ENCODE data around the gene PCMTD2.

Gene PCMTD2

DNA sequence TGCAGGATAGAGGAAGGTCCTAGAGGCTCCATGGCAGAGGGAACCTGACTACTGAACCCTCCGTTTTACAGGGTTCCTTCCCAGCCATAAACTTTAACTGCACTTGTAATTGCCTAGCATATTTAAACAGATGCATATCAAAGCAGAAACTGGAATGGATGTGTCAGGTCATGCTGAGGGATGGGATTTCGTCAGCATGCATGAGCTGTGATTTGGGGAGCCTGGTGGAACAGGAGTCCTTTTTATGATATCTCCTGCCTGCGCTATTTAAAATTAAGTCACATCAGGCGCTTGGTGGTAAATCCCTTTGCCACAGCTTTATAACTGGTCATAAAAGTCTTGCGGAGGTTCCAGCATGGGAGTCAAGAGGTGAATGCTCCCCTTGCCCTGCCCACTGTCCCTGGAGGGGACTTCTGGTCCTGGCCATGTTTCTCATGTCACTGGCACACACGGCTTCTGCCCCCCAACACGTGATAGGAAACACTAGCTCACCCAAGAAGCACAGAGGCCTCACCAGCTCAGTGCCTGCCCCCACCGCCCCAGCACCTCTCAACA lies 26.0 kb upstream of the PCMTD2 start:
- Histone ChIP-seq H3K9me3 (ENCODE audit: control insufficient read depth, insufficient read depth, low read length) (no peaks in the 10 kb centered on the region), H3K4me3 (ENCODE audit: low read length) (no peak overlapping the region), H4K20me1 (ENCODE audit: control insufficient read depth, insufficient read depth, low read depth, low read length) (no peaks in the 10 kb centered on the region), H3F3A (ENCODE audit: control insufficient read depth, insufficient read depth) (no peaks in the 10 kb centered on the region), H3K36me3 (ENCODE audit: control insufficient read depth, low read length) (no peaks in the 10 kb centered on the region), H3K79me2 (ENCODE audit: control insufficient read depth, low read length) (no peaks in the 10 kb centered on the region), H3K4me2 (ENCODE audit: low read length) (no peak overlapping the region), H3K9me2 (replicated peaks; ENCODE audit: control insufficient read depth, low read length) (no peaks in the 10 kb centered on the region), H3K27me3 (ENCODE audit: control insufficient read depth, low read length) (no peaks in the 10 kb centered on the region), H3K4me1 (ENCODE audit: control insufficient read depth, low read length) (no peaks in the 10 kb centered on the region), H3K27ac (ENCODE audit: low read depth, low read length) (no peak overlapping the region)
- no peak for TF ChIP-seq EZH2phosphoT487 (IDR thresholded peaks at IDR 0.05; ENCODE audit: borderline replicate concordance, low read length)
- TF ChIP-seq, protein P1, sequence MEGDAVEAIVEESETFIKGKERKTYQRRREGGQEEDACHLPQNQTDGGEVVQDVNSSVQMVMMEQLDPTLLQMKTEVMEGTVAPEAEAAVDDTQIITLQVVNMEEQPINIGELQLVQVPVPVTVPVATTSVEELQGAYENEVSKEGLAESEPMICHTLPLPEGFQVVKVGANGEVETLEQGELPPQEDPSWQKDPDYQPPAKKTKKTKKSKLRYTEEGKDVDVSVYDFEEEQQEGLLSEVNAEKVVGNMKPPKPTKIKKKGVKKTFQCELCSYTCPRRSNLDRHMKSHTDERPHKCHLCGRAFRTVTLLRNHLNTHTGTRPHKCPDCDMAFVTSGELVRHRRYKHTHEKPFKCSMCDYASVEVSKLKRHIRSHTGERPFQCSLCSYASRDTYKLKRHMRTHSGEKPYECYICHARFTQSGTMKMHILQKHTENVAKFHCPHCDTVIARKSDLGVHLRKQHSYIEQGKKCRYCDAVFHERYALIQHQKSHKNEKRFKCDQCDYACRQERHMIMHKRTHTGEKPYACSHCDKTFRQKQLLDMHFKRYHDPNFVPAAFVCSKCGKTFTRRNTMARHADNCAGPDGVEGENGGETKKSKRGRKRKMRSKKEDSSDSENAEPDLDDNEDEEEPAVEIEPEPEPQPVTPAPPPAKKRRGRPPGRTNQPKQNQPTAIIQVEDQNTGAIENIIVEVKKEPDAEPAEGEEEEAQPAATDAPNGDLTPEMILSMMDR (IDR thresholded peaks at IDR 0.05; ENCODE audit: low read depth, low read length, poor library complexity, severe bottlenecking) = no peak

DNA sequence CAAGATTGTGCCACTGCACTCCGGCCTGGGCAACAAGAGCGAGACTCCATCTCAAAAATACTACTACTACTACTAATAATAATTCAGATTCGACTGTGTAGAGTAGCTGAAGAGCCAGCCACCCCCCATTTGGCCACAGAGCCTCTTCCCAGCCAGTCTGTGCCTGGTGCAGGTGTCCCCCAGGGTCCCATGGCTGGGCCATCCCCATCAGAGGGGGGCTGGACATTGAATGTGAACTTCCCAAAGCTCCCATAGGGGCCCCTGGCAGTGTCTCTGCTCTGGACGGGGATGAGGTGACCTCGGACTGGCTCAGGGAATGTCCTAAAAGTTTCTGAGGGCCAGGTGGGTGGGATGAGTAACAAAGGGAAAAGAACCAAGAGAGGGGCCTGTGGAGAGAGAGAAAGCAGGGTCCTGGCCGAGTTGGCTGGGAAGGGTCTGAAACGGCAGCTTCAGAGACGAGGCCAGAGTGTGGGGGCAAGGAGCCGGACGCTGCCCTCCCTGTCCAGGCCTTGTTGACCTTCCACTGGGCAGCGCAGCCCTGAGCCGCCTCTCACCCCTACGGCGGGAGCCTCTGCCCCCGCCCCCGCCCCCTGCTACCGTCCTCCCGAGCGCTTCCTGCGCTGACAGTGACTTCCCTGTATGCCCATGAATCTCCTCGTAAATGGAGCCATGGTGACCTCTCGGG lies 24.9 kb upstream of the PCMTD2 start:
- Histone ChIP-seq H3K4me2 (ENCODE audit: low read length) (no peak overlapping the region), H3K36me3 (ENCODE audit: control insufficient read depth, low read length) (no peaks in the 10 kb centered on the region), H3K9me3 (ENCODE audit: control insufficient read depth, insufficient read depth, low read length) (no peaks in the 10 kb centered on the region), H3K4me1 (ENCODE audit: control insufficient read depth, low read length) (no peaks in the 10 kb centered on the region), H3K27ac (ENCODE audit: low read depth, low read length) (no peak overlapping the region), H3K27me3 (ENCODE audit: control insufficient read depth, low read length) (no peaks in the 10 kb centered on the region), H3K9me2 (replicated peaks; ENCODE audit: control insufficient read depth, low read length) (no peaks in the 10 kb centered on the region), H3F3A (ENCODE audit: control insufficient read depth, insufficient read depth) (no peaks in the 10 kb centered on the region), H4K20me1 (ENCODE audit: control insufficient read depth, insufficient read depth, low read depth, low read length) (no peaks in the 10 kb centered on the region), H3K4me3 (ENCODE audit: low read length) (no peak overlapping the region), H3K79me2 (ENCODE audit: control insufficient read depth, low read length) (no peaks in the 10 kb centered on the region)
- no peak for TF ChIP-seq EZH2phosphoT487 (IDR thresholded peaks at IDR 0.05; ENCODE audit: borderline replicate concordance, low read length)
- TF ChIP-seq, protein P1 (IDR thresholded peaks at IDR 0.05; ENCODE audit: low read depth, low read length, poor library complexity, severe bottlenecking) = no peak

DNA sequence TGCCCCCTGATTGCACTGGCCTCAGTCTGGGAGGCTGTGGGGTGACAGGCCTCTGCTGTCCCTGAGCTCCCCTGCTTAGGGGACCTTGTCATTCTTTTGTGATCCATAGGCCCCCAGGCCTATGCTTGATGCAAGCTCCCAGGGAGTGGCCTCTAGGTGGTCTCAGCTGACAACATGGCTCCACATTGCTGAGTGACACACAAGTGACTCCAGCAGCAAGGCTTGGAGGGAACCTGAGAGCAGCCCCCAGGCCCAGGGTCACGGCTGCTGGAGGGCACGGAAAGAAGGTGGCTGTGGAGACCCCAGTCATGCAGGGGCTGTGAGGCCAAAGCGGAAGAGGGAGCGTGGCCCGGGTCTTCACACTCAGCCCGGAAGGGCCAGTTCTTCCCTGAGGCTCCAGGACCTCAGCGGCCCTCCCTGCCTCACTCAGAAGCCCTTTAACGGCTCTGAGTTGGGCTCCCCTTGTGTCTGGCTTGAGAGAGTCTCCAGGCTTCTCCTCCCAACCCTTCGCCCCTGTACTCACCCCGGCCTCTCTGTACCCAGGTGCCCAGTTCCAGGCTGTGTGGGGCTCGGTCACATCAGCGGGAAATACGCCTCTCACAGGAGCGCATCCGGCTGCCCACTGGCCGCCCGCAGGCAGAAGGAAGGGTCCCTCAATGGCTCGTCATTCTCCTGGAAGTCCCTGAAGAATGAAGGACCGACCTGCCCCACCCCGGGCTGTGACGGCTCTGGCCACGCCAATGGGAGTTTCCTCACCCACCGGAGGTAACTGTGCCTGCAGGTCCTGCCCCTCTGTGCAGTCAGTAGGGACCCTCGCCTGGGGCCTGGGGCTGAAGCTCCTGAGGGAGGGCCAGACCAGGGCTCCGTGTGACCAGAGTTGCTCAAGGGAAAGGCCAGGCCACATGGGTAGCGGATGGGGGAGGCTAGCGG lies 23.7 kb upstream of the PCMTD2 start:
- H3K27me3 ChIP-seq (ENCODE audit: control insufficient read depth, low read length) = no peaks in the 10 kb centered on the region
- no peaks in the 10 kb centered on the region for H4K20me1 ChIP-seq (ENCODE audit: control insufficient read depth, insufficient read depth, low read depth, low read length)
- H3K9me3 ChIP-seq (ENCODE audit: control insufficient read depth, insufficient read depth, low read length) = no peaks in the 10 kb centered on the region
- H3K9me2 ChIP-seq (replicated peaks; ENCODE audit: control insufficient read depth, low read length) = no peaks in the 10 kb centered on the region
- H3K4me1 ChIP-seq (ENCODE audit: control insufficient read depth, low read length) = no peaks in the 10 kb centered on the region
- no peak overlapping the region for H3K27ac ChIP-seq (ENCODE audit: low read depth, low read length)
- no peaks in the 10 kb centered on the region for H3K36me3 ChIP-seq (ENCODE audit: control insufficient read depth, low read length)
- H3F3A ChIP-seq (ENCODE audit: control insufficient read depth, insufficient read depth) = no peaks in the 10 kb centered on the region
- no peaks in the 10 kb centered on the region for H3K79me2 ChIP-seq (ENCODE audit: control insufficient read depth, low read length)
- H3K4me2 ChIP-seq (ENCODE audit: low read length) = no peak overlapping the region
- no peak overlapping the region for H3K4me3 ChIP-seq (ENCODE audit: low read length)
- no peak for TF ChIP-seq EZH2phosphoT487 (IDR thresholded peaks at IDR 0.05; ENCODE audit: borderline replicate concordance, low read length)
- TF ChIP-seq, protein P1 (IDR thresholded peaks at IDR 0.05; ENCODE audit: low read depth, low read length, poor library complexity, severe bottlenecking) = no peak

Measured in DOHH2 (cell line).